WERI-Rb-1 (cell line): ENCODE data around the gene SLC35B2.

Experiments used
- DNase-seq: peaks from one replicate; pipeline ENCODE4 v3.0.0-alpha.2; 2020
- H3K27ac ChIP-seq: fragments of 250-450 bp; sonication (Bioruptor Pico); 2 replicates; pipeline ENCODE4 v1.5.1; 2020; ENCODE audit warnings: mild to moderate bottlenecking, moderate library complexity
- H3K27me3 ChIP-seq: fragments of 250-450 bp; sonication (Bioruptor Pico); 2 replicates; pipeline ENCODE4 v1.5.1; 2021; ENCODE audit warnings: mild to moderate bottlenecking, low read depth, moderate library complexity; ENCODE audit not compliant: insufficient read depth, severe bottlenecking
- H3K36me3 ChIP-seq: fragments of 250-450 bp; sonication (Bioruptor Pico); 2 replicates; pipeline ENCODE4 v1.5.1; 2020; ENCODE audit warnings: mild to moderate bottlenecking, moderate library complexity
- H3K4me3 ChIP-seq: 2 replicates; pipeline ENCODE4 v1.5.1; 2011; ENCODE audit warnings: low read depth, mild to moderate bottlenecking, control low read depth, low read length
- H3K9me3 ChIP-seq: fragments of 250-450 bp; sonication (Bioruptor Pico); 2 replicates; pipeline ENCODE4 v1.5.1; 2021; ENCODE audit warnings: mild to moderate bottlenecking, moderate library complexity; ENCODE audit not compliant: severe bottlenecking
- TF ChIP-seq, protein P1 (sequence below): IDR thresholded peaks from 2 replicates; pipeline ENCODE4 v1.5.1; 2011; ENCODE audit warnings: low read depth, mild to moderate bottlenecking, control low read depth, inconsistent platforms, low read length

The SLC35B2 gene, protein sequence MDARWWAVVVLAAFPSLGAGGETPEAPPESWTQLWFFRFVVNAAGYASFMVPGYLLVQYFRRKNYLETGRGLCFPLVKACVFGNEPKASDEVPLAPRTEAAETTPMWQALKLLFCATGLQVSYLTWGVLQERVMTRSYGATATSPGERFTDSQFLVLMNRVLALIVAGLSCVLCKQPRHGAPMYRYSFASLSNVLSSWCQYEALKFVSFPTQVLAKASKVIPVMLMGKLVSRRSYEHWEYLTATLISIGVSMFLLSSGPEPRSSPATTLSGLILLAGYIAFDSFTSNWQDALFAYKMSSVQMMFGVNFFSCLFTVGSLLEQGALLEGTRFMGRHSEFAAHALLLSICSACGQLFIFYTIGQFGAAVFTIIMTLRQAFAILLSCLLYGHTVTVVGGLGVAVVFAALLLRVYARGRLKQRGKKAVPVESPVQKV

DNA sequence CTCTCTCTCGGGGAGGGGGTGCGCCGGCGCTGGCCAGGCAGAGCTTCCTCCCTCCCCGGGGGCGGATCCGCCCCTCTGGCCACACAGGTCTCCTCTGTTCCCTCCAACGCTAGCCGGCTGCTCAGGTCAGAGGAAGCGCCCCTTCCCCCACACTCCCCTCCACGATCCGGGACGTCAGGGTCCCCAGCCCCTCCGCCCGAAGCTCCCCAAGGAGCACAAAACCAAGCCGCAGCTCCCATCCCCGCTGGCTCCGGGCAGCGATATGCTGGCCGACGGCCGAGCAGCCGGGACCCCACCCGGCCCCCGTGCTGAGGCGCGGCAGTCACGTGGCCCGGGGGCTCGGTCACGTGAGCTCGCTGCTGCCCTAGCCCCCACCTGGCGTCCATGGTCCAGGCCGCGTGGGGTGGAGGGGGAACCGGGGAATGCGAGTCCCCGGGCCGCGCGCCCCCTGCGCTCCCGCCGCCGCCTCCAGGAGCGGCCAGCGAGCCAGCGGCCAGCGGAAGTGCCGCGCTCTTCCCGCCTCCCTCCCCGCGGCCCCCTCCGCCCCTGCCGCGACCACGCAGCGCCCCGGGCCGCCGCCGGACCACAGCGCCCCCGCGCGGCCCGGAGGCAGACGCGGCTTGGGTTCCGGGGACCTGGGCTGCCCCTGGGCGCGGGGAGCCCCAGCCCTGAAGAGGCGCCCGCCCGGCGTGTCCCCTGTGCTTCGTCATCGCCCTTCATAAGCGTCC is at the start of gene SLC35B2:
TSS of gene SLC35B2 (minus strand) at position 504 of the 728 bp plus-strand sequence. CDS start at position 386, 118 bp downstream.
- peak; percentile 91 for DNase-seq
- no peaks in the 10 kb centered on the region for H3K27me3 ChIP-seq
- peaks cover 66% of the 10 kb centered on the region for H3K36me3 ChIP-seq
- H3K9me3 ChIP-seq, result no peaks in the 10 kb centered on the region
- peak within 1 kb of the TSS; percentile 87 for H3K27ac ChIP-seq
- peak within 1 kb of the TSS; percentile 74 for H3K4me3 ChIP-seq
- TF ChIP-seq, protein P1, sequence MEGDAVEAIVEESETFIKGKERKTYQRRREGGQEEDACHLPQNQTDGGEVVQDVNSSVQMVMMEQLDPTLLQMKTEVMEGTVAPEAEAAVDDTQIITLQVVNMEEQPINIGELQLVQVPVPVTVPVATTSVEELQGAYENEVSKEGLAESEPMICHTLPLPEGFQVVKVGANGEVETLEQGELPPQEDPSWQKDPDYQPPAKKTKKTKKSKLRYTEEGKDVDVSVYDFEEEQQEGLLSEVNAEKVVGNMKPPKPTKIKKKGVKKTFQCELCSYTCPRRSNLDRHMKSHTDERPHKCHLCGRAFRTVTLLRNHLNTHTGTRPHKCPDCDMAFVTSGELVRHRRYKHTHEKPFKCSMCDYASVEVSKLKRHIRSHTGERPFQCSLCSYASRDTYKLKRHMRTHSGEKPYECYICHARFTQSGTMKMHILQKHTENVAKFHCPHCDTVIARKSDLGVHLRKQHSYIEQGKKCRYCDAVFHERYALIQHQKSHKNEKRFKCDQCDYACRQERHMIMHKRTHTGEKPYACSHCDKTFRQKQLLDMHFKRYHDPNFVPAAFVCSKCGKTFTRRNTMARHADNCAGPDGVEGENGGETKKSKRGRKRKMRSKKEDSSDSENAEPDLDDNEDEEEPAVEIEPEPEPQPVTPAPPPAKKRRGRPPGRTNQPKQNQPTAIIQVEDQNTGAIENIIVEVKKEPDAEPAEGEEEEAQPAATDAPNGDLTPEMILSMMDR, result peak; percentile 74

DNA sequence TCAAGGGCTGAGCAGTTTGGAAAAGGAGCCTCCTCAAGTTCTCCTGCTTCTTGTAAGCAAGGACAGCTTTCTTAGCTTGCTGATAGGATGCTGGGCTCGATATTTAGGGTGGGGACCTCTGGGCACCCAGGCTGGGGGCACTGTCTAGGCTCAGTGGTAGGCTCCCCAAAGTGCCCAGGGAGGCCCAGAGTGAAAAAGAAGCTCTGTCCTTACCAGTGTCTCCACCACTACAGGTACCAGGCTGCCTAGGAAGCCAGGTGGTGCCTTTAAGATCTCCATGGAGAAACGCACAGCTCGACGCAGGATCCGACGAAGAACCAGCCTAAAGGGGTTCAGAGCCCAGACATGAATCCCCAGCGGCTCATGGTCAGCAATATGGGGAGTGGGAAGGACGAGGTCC is 49.4 kb upstream of the SLC35B2 start:
- peak overlapping the region; percentile 88 for H3K27ac ChIP-seq
- no peak overlapping the region for H3K4me3 ChIP-seq
- peaks cover 100% of the 10 kb centered on the region for H3K36me3 ChIP-seq
- H3K27me3 ChIP-seq, result no peaks in the 10 kb centered on the region
- TF ChIP-seq, protein P1, result no peak
- no peaks in the 10 kb centered on the region for H3K9me3 ChIP-seq
- no peak for DNase-seq

DNA sequence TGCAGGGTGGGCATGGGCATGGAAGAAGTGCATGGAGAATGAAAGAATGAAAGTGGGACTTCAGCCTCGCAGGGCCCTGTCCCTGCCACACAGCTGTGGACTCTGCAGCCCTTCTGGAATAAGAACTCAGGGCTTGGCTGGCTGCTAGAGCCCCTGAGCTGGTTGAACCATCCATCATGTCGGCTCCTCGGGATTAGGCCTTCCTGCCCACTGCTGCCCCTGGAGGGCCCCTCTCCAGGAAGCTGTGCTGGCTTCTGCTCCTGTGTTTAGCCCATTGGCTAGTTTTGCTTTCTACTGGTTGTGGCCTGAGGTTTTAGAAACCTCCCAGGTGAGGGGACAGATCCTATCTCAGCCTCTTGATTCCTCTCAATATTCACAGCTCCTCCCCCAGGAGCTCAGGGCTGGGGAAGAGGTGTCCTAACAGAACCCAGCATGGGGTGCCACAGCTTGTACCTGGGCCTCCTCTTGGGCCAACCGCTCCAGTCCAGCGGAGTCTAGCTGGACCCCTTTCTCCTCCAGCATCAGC is 47.9 kb upstream of the SLC35B2 start:
- no peaks in the 10 kb centered on the region for H3K9me3 ChIP-seq
- TF ChIP-seq, protein P1, result peak; percentile 56
- peak; percentile 88 for DNase-seq
- H3K27me3 ChIP-seq, result no peaks in the 10 kb centered on the region
- H3K36me3 ChIP-seq, result peaks cover 99% of the 10 kb centered on the region
- peak overlapping the region; percentile 88 for H3K27ac ChIP-seq
- no peak overlapping the region for H3K4me3 ChIP-seq

DNA sequence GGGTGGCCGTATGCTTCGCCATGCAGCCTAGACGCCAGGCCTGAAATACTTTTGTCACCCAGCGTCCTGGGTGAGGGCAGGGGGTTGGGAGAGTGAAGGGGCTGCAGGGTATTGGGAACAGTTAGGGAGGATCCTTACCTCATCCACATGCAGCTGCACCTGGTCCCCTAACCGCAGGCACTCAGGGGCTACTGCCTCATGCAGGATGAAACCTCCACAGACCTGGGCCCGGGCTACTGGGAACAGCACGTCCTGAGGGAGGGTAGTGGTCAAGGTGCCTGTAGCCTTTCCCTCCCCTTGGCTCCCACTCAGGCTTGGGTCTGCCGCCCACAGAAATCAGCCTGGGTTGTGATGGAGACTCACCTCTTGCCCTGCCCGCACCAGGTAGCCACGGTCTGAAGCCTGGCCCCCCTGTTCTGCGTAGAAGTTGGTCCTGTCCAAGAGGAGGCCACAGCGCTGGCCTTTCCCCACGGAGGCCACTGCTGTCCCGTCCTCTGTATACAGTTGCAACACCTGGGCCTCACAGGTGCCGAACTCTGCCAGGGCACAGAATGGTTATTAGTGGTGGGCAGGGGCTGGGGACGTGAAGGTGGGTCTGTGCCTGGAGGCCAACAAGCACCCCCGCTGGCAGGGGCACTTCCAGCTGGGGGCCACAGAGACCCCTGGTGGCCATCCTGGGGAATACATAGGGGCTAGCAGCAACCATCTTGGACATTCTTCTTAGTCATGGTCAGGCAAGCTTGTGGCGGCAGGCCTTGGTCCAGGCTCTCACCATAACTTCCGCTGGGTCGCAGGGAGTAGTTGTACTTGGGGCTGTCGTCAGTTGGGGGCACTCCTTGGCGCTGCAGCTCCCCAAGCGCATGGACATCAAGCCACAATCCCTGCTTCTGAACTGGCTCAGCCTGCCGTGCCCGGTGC is 47.2 kb upstream of the SLC35B2 start:
- Histone ChIP-seq H3K27me3 (no peaks in the 10 kb centered on the region), H3K27ac (peak overlapping the region; percentile 88), H3K9me3 (no peaks in the 10 kb centered on the region), H3K36me3 (peaks cover 96% of the 10 kb centered on the region), H3K4me3 (no peak overlapping the region)
- peak; percentile 78 for DNase-seq
- TF ChIP-seq, protein P1, result peak; percentile 98

DNA sequence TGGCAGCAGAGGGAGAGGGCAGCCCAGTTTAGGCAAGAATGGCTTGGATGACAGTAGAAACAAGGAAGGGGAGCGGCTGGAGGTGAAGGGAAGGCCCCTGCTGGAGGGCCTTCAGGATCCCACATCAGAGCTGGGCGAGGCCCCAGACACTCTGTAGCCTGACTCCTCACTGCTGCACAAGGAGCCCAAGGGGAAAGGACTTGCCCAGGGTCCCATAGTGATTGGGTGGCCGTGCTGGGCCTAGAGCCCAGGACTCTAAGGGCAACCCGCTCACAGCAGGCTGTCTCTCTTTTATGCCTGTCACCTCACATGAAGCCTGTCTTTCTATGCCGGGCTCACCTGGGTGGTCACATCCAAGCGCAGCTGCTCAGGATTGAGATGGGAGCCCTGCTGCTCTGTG is 46.5 kb upstream of the SLC35B2 start:
- Histone ChIP-seq H3K27me3 (no peaks in the 10 kb centered on the region), H3K27ac (0 out of 2 replicates have a peak overlapping the region, but pooled peaks have one; percentile 88), H3K36me3 (peaks cover 96% of the 10 kb centered on the region), H3K4me3 (no peak overlapping the region), H3K9me3 (no peaks in the 10 kb centered on the region)
- no peak for DNase-seq
- TF ChIP-seq, protein P1, result no peak
